K562 (cell line): ENCODE data around the gene INPP4B. TPM values are rescaled to one million over a fixed set of nuclear protein-coding genes. Genes with fewer than 3 reads are reported as not detected.

Experiments
- ATAC-seq: fragments of 200-7000 bp; cut with Tn5 transposase; 3 replicates; pipeline ENCODE4 v1.9.1; 2020; ENCODE audit warnings: moderate library complexity
- BruUV-seq: library from RNA; stranded (reverse); fragments of 400-500 nt; replicated peaks from 2 replicates; lab custom pipeline; 2021; lab: Mats Ljungman, UMichigan
- CTCF ChIA-PET: fragments of 300-600 bp; formaldehyde crosslinking; extraction: SDS; loops from one replicate; lab custom pipeline; 2021; ENCODE audit warnings: low intra/inter-chr PET ratio; lab: Yijun Ruan, JAX
- POLR2A ChIA-PET: fragments of 300-600, 350-650 bp; sonication (Branson Sonifier 250); formaldehyde crosslinking; extraction: SDS; loops from one replicate; lab custom pipeline; 2021; ENCODE audit warnings: antibody characterized with exemption, inconsistent platforms; lab: Yijun Ruan, JAX
- DNase-seq, 4 experiments: peaks; one replicate each; pipeline versions ENCODE4 v3.0.0 to v3.0.0-alpha.2; 2011 to 2018; ENCODE audit warnings: low spot score in 3 of 4, mixed read lengths in 3 of 4; ENCODE audit errors: extremely low read depth in 1 of 4
- FAIRE-seq: peaks from 2 replicates; lab custom pipeline; 2011; peaks lifted over from hg19 to GRCh38; lab: Jason Lieb, UNC
- H2AFZ ChIP-seq: 2 replicates; pipeline ENCODE4 v1.6.0; 2011; ENCODE audit warnings: low read depth, low read length, control low read depth, inconsistent platforms
- H3K27ac ChIP-seq: fragments of 200-600 bp; 3 replicates; pipeline ENCODE4 v1.8.0; 2011; ENCODE audit warnings: low read depth, mild to moderate bottlenecking, control low read depth, inconsistent platforms, low read length, moderate library complexity, mixed read lengths; ENCODE audit errors: extremely low read depth
- H3K27me3 ChIP-seq, 2 experiments: fragments of 300-600 bp in 1 of 2; 2 replicates in 1 of 2; 3 replicates in 1 of 2; pipeline versions ENCODE4 v1.6.0 to v1.8.0; 2011; ENCODE audit warnings: inconsistent platforms in 2 of 2, low read length in 2 of 2, mild to moderate bottlenecking in 1 of 2, mixed read lengths in 1 of 2, moderate library complexity in 1 of 2; ENCODE audit not compliant: control insufficient read depth in 2 of 2, insufficient read depth in 2 of 2
- H3K36me3 ChIP-seq: fragments of 300-600 bp; 3 replicates; pipeline ENCODE4 v1.8.0; 2011; ENCODE audit warnings: mild to moderate bottlenecking, low read length, inconsistent platforms; ENCODE audit not compliant: control insufficient read depth, insufficient read depth
- H3K4me1 ChIP-seq, 2 experiments: fragments of 200-600 bp in 1 of 2; replicated peaks in 1 of 2; 2 replicates in 1 of 2; 3 replicates in 1 of 2; pipeline versions ENCODE4 v1.5.1 to v1.8.0; 2011; ENCODE audit warnings: inconsistent platforms in 2 of 2, low read length in 2 of 2, mild to moderate bottlenecking in 1 of 2, mixed read lengths in 1 of 2, moderate library complexity in 1 of 2; ENCODE audit not compliant: control insufficient read depth in 2 of 2, insufficient read depth in 2 of 2
- H3K4me2 ChIP-seq: 2 replicates; pipeline ENCODE4 v1.6.1; 2011; ENCODE audit warnings: low read length, control low read depth, inconsistent platforms, mixed read lengths; ENCODE audit not compliant: insufficient read depth
- H3K4me3 ChIP-seq: fragments of 200-600 bp; sonication (generic), shearing (Covaris generic); 2 replicates; pipeline ENCODE4 v1.5.1; 2016; ENCODE audit warnings: control low read depth, inconsistent platforms
- H3K79me2 ChIP-seq: fragments of 200-600 bp; 3 replicates; pipeline ENCODE4 v1.8.0; 2011; ENCODE audit warnings: low read length, inconsistent platforms; ENCODE audit not compliant: control insufficient read depth, insufficient read depth
- H3K9ac ChIP-seq, 2 experiments: 2 replicates each; pipeline versions ENCODE4 v1.6.0 to v1.6.1; 2011; ENCODE audit warnings: low read depth in 2 of 2, low read length in 2 of 2, control low read depth in 1 of 2, inconsistent platforms in 1 of 2, mild to moderate bottlenecking in 1 of 2, mixed read lengths in 1 of 2; ENCODE audit not compliant: insufficient read depth in 1 of 2
- H3K9me1 ChIP-seq: one replicate; pipeline ENCODE4 v1.6.0; 2011; ENCODE audit warnings: inconsistent platforms, mild to moderate bottlenecking, low read length, moderate library complexity; ENCODE audit not compliant: control insufficient read depth, insufficient read depth
- H3K9me3 ChIP-seq: replicated peaks from 2 replicates; pipeline ENCODE4 v1.5.1; 2011; ENCODE audit warnings: low read depth, low read length, inconsistent platforms; ENCODE audit not compliant: control insufficient read depth, insufficient read depth
- H4K20me1 ChIP-seq: replicated peaks from 2 replicates; pipeline ENCODE4 v1.6.1; 2011; ENCODE audit warnings: low read length, inconsistent platforms, mixed read lengths; ENCODE audit not compliant: control insufficient read depth, insufficient read depth
- ATF2 ChIP-seq: sonication (generic); formaldehyde crosslinking; IDR thresholded peaks from 2 replicates; pipeline ENCODE4 v1.8.1; 2022; ENCODE audit warnings: missing genetic modification reagents
- CSDE1 ChIP-seq, 2 experiments: fragments of 450-650 bp; IDR thresholded peaks; 2 replicates each; pipeline ENCODE4 v1.6.1; 2016; ENCODE audit warnings: mild to moderate bottlenecking in 1 of 2
- ELK1 ChIP-seq: sonication (generic); formaldehyde crosslinking; IDR thresholded peaks from 2 replicates; pipeline ENCODE4 v1.8.1; 2022; ENCODE audit warnings: missing genetic modification reagents
- KAT7 ChIP-seq: sonication (generic); formaldehyde crosslinking; IDR thresholded peaks from 2 replicates; pipeline ENCODE4 v1.8.0; 2022; ENCODE audit warnings: missing genetic modification reagents, mild to moderate bottlenecking, borderline replicate concordance
- PBX2 ChIP-seq, 2 experiments: IDR thresholded peaks in 1 of 2; conservative IDR thresholded peaks in 1 of 2; 2 replicates each; pipeline ENCODE4 v1.6.1; 2016; ENCODE audit warnings: low read depth in 2 of 2, mild to moderate bottlenecking in 1 of 2, missing compliant biosample characterization in 1 of 2, missing genetic modification characterization in 1 of 2, moderate library complexity in 1 of 2
- POU5F1 ChIP-seq: fragments of 150-350 bp; IDR thresholded peaks from 2 replicates; pipeline ENCODE4 v1.6.1; 2014; ENCODE audit warnings: borderline replicate concordance, low read length, low read depth, mild to moderate bottlenecking; ENCODE audit not compliant: partially characterized antibody
- WGBS: fragments of 100-300 bp; shearing (Covaris generic); methylation state at CpG from one replicate; pipeline ENCODE4 v1.1.6; 2016; ENCODE audit warnings: low coverage, mixed read lengths; ENCODE audit not compliant: insufficient coverage; ENCODE audit errors: missing lambda C conversion rate; 5-methylcytosine and 5-hydroxymethylcytosine counted together
- in situ Hi-C: fragments of 300-500 bp; cut with MboI; formaldehyde crosslinking; loops from 4 replicates; pipeline ENCODE4 v1.15.0; 2018; ENCODE audit warnings: inconsistent platforms, mixed read lengths
- intact Hi-C: fragments of 100-400 bp; cut with micrococcal nuclease; formaldehyde crosslinking; loops from 2 replicates; pipeline ENCODE4 v1.14.2; 2022
- polyA plus RNA-seq, 8 experiments: library from polyadenylated mRNA; depleted of rRNA in 4 of 8; stranded (reverse) in 5 of 8; unstranded in 3 of 8; fragments of >200 nt; fragmentation: Nextera tagmentation in 2 of 8; fragmentation: Illumina TruSeq in 1 of 8; extraction: Ambion mirVana in 2 of 8; extraction: Trizol in 1 of 8; gene quantifications; 2 replicates each; pipeline versions ENCODE4 v1.2.1 to v1.2.3, GENCODE V29; 2011 to 2014; ENCODE audit warnings: inconsistent platforms in 1 of 8, missing spikeins in 1 of 8
- total RNA-seq, 7 experiments: library from RNA; depleted of rRNA in 6 of 7; stranded (reverse); fragments of >200 nt in 6 of 7; fragmentation: Illumina TruSeq in 2 of 7; extraction: Trizol in 2 of 7; gene quantifications; 2 replicates each; pipeline versions ENCODE4 v1.2.1 to v1.2.3, GENCODE V29; 2011 to 2021; ENCODE audit warnings: low replicate concordance in 1 of 7

Gene INPP4B
- total and polyA plus RNA-seq, 9 of the 15 experiments (the other 6 are each of a cell fraction or from before 2014, with no cell fraction given), result 0.04 to 0.11 TPM; not detected in 7

- no peak for TF ChIP-seq ATF2 (CRISPR knock-in tag)
- TF ChIP-seq ELK1 (CRISPR knock-in tag), result no peak
- no peak for TF ChIP-seq CSDE1 (IDR thresholded peaks at IDR 0.05)
- TF ChIP-seq KAT7 (CRISPR knock-in tag), result no peak
- no peak for TF ChIP-seq POU5F1
Measured at GRCh38 chr4:142574306-142574705, 271.8 kb downstream of the INPP4B start (continued).

- Histone ChIP-seq H2AFZ (no peak overlapping the region), H3K27me3 (no peaks in the 10 kb centered on the region), H3K9me1 (no peaks in the 10 kb centered on the region), H3K36me3 (no peaks in the 10 kb centered on the region), H3K27ac (no peak overlapping the region), H4K20me1 (no peaks in the 10 kb centered on the region), H3K9me3 (no peaks in the 10 kb centered on the region), H3K4me2 (no peak overlapping the region), H3K9ac (no peak overlapping the region), H3K4me1 (no peaks in the 10 kb centered on the region), H3K4me3 (no peak overlapping the region), H3K79me2 (no peaks in the 10 kb centered on the region)
- FAIRE-seq (no peak), DNase-seq (no peak), ATAC-seq (no peak)
- intact Hi-C loops (no loop called here), in situ Hi-C loops (no loop called here)
- BruUV-seq, result no TSS peak
- ChIA-PET POLR2A (no interaction called here), CTCF (no interaction called here)
- 0% methylated on average over 1 of the region's 1 CpG for WGBS
- TF ChIP-seq PBX2 (CRISPR knock-in tag; IDR thresholded peaks at IDR 0.05; ENCODE audit: low read depth) (no peak), PBX2 (tag; conservative IDR thresholded peaks at IDR 0.05; ENCODE audit: low read depth) (no peak)
Measured at GRCh38 chr4:142572071-142572470, 274.0 kb downstream of the INPP4B start.
